ENCODE results near the gene DNAJC13.
"Not testable (repeated sequence)": the region's sequence is repeated elsewhere in the genome, so short reads cannot be mapped to it uniquely, and the experiment has no call there.

The DNAJC13 gene, protein sequence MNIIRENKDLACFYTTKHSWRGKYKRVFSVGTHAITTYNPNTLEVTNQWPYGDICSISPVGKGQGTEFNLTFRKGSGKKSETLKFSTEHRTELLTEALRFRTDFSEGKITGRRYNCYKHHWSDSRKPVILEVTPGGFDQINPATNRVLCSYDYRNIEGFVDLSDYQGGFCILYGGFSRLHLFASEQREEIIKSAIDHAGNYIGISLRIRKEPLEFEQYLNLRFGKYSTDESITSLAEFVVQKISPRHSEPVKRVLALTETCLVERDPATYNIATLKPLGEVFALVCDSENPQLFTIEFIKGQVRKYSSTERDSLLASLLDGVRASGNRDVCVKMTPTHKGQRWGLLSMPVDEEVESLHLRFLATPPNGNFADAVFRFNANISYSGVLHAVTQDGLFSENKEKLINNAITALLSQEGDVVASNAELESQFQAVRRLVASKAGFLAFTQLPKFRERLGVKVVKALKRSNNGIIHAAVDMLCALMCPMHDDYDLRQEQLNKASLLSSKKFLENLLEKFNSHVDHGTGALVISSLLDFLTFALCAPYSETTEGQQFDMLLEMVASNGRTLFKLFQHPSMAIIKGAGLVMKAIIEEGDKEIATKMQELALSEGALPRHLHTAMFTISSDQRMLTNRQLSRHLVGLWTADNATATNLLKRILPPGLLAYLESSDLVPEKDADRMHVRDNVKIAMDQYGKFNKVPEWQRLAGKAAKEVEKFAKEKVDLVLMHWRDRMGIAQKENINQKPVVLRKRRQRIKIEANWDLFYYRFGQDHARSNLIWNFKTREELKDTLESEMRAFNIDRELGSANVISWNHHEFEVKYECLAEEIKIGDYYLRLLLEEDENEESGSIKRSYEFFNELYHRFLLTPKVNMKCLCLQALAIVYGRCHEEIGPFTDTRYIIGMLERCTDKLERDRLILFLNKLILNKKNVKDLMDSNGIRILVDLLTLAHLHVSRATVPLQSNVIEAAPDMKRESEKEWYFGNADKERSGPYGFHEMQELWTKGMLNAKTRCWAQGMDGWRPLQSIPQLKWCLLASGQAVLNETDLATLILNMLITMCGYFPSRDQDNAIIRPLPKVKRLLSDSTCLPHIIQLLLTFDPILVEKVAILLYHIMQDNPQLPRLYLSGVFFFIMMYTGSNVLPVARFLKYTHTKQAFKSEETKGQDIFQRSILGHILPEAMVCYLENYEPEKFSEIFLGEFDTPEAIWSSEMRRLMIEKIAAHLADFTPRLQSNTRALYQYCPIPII (N-terminal part only)

DNA sequence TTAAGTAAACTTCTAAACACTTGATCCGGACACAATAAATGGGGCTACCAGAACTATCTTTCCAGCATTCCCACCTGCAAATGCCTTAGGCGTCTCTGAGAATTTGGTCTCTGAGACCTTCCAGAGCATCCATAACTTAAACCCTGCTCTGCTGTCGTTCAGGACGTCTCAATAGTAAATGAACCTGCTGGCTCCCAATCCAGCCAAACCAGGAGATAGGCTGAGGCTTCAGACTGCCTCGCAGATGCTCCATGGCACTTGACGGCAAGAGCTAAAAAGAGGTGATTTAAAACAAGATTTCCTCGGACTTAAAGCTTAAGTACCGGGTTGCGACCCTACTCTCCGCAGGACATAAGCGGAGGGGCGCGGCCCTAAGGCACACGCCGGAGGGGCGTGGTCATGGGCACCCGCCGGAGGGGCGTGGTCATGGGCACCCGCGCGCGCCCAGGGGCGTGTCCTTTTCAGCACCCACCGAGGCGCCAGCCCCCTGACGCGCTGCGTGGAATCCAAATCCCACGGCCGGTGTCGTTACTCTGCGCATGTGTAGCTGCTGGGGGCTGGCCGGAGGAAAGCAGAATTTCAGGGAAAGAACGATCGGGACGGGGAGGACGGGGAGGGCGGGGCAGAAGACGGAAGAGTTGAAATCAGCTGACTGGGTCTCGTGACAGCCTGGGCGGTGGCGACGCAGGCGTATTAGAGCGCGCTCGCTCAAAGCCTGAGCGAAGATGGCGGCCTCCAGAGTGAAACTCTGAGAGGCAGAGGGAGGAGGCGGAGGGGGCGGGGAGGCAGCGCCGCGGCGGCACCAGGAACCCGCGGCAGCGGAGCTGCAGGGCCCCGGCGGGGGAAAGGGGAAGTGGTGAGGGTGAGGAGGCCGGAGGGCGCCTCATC lies at the start of gene DNAJC13:
TSS of gene DNAJC13 (plus strand) at position 696 of the 888 bp plus-strand sequence. CDS start 17,049 bp downstream, outside the sequence.
- peak; percentile 94 for DNase-seq

GRCh38 chr3:132368515-132368914 lies 48.8 kb upstream of the DNAJC13 start:
- no peak for DNase-seq

DNA sequence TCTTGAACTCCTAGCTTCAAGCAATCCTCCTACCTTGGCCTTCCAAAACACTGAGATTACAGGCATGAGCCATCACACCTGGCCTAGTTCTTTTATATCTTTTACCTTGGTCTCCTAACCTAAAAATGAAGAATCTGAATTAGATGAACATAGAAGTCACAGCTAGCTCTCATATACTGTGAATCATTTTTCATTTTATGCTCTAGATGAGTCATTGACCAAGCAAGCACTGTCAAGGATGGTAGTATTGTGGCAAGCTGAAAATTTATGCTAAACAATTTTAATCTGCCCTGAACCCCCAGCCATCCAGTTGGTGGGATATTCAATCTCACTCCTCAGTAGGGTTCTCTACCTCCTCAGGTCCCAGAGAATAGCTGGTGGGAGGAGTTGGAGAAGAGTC lies 48.3 kb upstream of the DNAJC13 start:
- DNase-seq = no peak

GRCh38 chr3:132376945-132377354 lies 40.4 kb upstream of the DNAJC13 start:
- DNase-seq = not testable (repeated sequence)

GRCh38 chr3:132378048-132378762 lies 39.1 kb upstream of the DNAJC13 start:
- no peak for DNase-seq

DNA sequence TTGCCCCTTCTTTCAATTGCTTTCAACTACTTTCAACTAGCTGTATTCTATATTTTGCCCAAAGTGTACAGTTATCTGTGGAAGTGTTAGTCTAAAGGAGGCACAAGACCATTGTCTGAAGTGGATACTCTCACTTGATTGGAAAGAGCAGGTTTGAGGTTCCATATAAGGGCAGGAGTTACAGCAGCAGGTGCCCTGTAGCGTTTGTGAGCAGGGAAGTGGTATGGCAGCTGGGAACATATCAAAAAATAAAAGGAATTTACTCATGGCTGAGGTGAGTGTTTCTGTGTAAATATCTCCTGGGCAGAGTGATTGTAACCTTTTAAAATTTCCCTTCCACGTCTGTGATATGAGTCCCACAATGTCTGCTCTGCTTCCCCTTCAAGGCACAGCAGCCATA lies 38.5 kb upstream of the DNAJC13 start:
- DNase-seq = no peak

DNA sequence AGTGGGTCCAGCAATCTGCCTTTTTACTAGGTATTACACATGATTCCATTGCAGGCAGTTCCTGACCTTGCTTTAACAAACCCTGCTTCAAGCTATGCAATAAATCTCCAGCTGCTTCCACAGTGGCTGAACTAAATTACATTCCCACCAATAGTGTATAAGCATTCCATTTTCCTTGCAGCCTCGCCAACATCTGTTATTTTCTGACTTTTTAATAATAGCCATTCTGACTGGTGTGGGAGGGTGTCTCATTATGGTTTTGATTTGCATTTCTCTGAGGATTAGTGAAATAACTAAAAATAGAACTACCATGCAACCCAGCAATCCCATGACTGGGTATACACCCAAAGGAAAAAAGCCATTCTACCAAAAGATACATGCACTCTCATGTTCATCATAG lies 36.4 kb upstream of the DNAJC13 start:
- no peak for DNase-seq

- DNase-seq = no peak
Measured at GRCh38 chr3:132381348-132381944, 35.9 kb upstream of the DNAJC13 start.

GRCh38 chr3:132382267-132382666 lies 35.0 kb upstream of the DNAJC13 start:
- DNase-seq = no peak

GRCh38 chr3:132382688-132383194 lies 34.6 kb upstream of the DNAJC13 start:
- DNase-seq = no peak

DNA sequence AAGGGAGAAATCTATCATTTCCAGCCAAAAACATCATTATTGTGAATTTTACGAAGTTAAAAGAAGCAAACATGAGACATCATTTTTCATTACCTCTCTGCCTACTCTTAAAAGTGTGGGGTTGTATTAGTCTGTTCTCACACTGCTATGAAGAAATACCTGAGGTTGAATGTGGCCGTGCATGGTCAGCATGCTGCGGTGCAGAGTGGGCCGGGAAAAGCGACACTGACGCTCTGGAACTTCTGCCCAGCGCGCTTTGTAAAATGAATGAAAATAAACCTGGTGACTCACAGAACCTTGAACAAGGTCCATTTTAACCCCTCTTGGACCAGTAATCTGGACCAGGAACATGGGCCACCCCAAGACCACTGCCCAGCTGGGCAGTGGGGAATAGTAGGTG lies 31.0 kb upstream of the DNAJC13 start:
- no peak for DNase-seq

DNA sequence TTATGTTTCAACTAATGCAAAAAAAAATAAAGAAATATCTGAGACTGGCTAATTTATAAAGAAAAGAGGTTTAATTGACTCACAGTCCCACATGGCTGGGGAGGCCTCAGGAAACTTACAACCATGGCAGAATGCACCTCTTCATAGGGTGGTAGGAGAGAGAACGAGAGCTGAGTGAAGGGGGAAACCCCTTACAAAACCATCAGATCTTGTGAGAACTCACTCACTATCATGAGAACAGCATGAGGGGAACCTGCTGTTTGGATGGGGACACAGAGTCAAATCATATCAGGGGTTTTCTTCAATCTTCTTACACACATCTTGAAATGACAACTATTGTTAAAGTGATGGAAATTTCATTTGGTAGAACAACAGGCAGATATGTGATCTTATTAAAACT lies 24.6 kb upstream of the DNAJC13 start:
- DNase-seq = not testable (repeated sequence)

DNA sequence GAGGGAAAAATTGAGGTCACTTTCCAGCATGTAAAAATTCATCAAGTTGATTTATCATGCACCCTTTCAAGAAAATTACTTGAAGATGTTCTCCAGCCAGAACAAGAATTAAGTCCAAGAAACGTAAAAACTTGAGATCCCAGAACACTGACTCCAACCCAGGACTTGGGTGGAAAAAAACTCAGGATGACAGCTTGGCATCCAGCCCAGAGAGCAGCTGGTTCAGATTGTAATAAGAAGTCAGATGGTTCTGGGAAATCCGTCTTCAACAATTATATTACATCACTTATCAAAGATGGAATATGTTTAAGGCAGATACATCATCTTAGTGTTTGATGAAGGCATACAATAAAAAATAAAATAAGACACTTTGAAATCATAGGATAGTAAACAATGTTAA lies 23.0 kb upstream of the DNAJC13 start:
- DNase-seq = no peak

DNA sequence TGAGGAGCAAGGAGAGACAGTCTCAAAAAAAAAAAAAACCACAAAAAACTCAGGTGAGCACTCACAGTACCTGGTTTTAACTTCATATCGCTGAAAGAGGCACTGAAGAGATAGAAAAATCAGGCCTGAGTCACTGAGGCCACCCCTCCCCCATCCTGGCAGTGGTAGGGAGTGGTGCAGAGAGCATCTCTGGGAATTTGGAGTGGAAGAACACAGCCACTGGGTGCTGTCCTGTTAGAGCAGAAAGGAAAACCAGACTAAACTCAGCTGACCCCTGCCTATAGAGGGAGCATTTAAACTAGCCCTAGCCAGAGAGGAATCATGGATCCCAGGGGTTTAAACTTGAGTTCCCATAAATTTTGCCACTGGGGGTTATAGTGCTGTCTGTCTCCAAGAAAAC lies 22.2 kb upstream of the DNAJC13 start:
- DNase-seq = no peak

DNA sequence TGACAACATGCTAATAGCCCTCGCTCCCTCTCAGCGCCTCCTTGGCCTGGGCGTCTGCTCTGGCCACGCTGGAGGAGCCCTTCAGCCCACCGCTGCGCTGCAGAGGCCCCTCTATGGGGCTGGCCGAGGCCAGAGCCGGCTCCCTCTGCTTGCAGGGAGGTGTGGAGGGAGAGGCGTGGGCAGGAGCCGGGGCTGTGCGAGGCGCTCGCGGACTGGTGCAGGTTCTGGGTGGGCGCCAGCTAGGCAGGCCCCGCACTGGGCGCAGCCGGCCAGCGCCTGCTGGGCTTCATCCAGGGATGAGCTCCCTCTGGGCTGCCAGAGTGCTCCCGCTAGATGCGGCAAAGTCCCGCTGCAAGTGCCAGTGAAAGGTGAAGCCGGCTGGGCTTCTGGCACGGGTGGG lies 21.0 kb upstream of the DNAJC13 start:
- DNase-seq = no peak

- not testable (repeated sequence) for DNase-seq
Measured at GRCh38 chr3:132396776-132397175, 20.5 kb upstream of the DNAJC13 start.

- DNase-seq = peak; percentile 5
Measured at GRCh38 chr3:132399054-132399929, 18.0 kb upstream of the DNAJC13 start.

- no peak for DNase-seq
Measured at GRCh38 chr3:132401255-132401654, 16.0 kb upstream of the DNAJC13 start.

DNA sequence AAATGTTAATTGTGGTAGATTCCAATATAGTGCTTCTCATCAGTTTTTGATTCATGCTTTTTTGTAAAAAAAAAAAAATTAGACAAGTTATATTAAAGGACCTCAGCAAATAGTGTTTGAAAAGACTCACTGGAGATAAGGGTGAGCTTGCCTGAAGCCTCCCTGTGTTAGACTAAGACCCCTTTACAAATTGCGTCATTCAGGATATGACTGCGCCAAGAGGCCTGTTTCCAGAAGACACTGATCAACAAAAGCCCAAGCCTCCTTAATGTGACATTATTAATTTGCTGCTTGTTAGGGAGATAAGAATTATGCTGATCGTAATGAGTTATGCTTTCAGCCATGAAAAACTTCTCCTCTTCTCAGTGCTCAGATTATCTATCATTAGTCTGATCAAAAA lies 13.0 kb upstream of the DNAJC13 start:
- no peak for DNase-seq

DNA sequence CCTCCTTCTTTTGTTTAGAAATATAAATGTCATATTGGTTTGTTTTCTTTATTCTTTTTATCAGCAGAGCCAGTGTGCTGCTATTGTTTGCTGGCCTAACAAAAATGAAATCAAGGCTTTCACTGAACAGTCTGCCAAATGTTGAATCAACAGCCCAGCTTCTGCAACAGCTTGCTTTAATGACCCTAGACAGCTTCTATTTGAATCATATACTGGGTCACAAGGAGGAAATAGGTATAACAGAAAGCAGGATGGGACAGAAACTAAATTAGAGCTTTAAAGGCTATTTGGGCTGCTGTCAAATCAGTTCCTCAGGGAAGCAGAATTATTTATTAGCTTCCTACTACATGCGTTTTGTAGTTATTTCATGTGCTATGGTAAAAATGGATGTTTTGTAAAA lies 12.1 kb upstream of the DNAJC13 start:
- DNase-seq = no peak

All from CD4-positive, alpha-beta T cell treated with Interferon gamma for 1 hour (primary cell).